Activated CD8-positive, alpha-beta memory T cell treated with anti-CD3 and anti-CD28 coated beads for 24 hours (primary cell): ENCODE measurements around the gene SSTR4.

ENCODE experiments used
- DNase-seq: peaks from one replicate; pipeline ENCODE4 v3.0.0-alpha.2; 2020

SSTR4 gene

GRCh38 chr20:23047001-23047737 lies 12.1 kb downstream of the SSTR4 start:
- no peak for DNase-seq

- no peak for DNase-seq
Observed at GRCh38 chr20:23047738-23048214, 12.7 kb downstream of the SSTR4 start.

- DNase-seq: no peak
Observed at GRCh38 chr20:23048283-23049200, 13.4 kb downstream of the SSTR4 start.

DNA sequence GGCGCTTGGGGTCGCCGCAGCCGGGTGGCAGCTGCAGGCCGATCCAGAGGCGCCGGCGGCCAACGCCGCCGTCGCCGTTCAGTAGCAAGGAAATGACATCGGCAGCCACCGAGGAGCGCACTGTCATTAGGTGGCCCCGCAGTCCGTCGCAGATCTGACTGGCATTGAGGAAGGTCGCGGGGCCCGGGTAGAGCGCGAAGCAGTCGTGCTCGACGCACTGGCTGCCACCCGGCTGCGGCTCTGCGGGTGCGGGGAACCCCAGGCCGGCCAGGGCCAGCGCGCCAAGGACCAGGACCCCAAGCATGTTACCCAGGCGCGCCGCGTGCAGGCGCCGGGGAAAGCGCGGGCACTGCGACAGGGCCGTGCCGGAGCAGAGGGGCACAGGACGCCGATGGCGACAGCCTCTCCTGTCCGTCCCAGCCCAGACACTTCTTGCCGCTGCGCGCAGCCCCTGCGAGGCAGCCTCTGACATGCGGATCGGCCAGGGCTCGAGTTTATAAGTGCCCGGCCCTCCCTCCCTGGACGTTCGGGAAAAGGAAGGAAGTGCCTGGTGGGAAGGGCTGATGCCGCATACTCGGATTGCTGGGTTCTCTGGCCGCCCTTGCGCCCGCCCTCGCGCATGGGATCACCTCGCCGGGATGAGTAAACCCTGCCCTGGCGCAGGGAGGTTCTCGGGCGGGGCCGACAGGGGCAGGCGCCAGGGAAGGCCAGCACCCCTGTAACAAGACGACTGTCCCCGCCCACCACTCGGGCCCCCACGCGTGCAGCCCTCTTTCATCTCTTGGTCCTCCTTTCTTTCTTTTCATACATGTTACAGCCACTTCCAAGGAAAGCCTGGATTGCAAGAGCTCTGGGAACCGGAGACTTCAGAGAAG lies 14.3 kb downstream of the SSTR4 start, which contains the start of gene THBD:
Gene THBD, minus strand, starts transcription at position 472 of the 875 bp plus-strand sequence. Its CDS starts 168 bp downstream, at position 304.
- no peak for DNase-seq

GRCh38 chr20:23050076-23050838 lies 15.1 kb downstream of the SSTR4 start:
- no peak for DNase-seq

DNA sequence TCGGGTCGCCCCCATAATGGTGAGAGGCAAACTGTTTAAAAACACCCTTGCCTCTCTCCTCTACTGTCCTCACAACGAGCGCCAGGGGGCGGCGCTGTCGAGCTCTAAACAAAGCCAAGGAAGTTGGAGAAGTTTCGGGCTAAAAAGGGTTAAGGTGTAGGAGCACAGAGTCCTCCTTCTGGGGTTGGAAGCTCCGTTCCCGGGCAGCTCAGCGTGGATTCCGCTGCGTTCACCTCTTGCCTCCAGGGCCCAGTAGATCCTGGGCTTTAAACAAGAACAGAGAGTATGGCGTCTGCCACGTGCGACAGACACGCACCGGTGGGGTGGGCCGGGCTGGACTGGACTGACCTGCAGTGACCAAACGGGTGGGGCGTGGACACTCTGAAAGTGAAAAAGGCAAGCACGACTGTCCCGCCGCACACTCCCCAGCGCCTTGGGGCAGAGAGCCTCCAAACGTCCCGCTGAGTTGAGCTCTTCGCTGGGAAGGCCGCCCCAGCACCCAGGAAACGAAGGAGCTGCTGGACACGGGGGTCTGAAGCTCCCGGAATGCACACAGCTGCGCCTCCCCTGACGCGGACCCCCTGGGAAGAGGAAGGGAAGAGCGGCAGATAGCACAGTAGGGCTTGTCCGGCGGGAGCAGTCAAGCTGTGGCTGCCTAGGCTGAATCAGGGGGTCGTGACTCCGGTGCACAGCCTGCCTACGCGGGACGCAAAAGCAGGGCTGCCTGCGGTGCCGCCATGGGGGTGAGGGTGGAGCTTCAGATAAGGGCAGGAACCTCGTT lies 15.9 kb downstream of the SSTR4 start:
- DNase-seq: no peak

GRCh38 chr20:23052904-23053303 lies 17.8 kb downstream of the SSTR4 start:
- no peak for DNase-seq

GRCh38 chr20:23058240-23058639 lies 23.1 kb downstream of the SSTR4 start:
- no peak for DNase-seq

- DNase-seq: no peak
Observed at GRCh38 chr20:23059001-23059400, 23.9 kb downstream of the SSTR4 start.

GRCh38 chr20:23059846-23060245 lies 24.7 kb downstream of the SSTR4 start:
- DNase-seq: no peak

DNA sequence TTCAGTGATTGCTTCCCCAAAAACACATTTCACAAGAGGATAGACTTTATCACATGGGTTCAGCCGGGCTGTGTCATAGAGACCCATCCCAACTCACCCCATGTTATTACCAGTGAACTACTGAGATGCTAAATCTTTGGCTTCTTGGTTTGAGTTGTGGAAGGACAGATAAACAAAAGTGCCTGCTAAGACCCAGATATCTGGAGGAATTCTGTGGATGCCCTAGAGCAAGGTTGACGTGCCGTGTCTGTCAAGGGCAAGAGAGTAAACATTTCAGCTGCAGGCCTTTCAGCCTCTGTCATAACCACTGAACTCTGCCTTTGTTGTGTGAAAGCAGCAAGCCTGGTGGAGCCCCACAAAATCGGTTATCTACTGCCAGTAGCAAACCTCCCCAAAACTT lies 25.5 kb downstream of the SSTR4 start:
- no peak for DNase-seq

- no peak for DNase-seq
Observed at GRCh38 chr20:23061262-23061661, 26.1 kb downstream of the SSTR4 start.

GRCh38 chr20:23061734-23062561 lies 26.8 kb downstream of the SSTR4 start:
- DNase-seq: no peak

GRCh38 chr20:23062632-23063031 lies 27.5 kb downstream of the SSTR4 start:
- DNase-seq: no peak

- DNase-seq: no peak
Observed at GRCh38 chr20:23063168-23063567, 28.1 kb downstream of the SSTR4 start.

GRCh38 chr20:23063581-23063980 lies 28.5 kb downstream of the SSTR4 start:
- no peak for DNase-seq

- no peak for DNase-seq
Observed at GRCh38 chr20:23065266-23066201, 30.4 kb downstream of the SSTR4 start.

DNA sequence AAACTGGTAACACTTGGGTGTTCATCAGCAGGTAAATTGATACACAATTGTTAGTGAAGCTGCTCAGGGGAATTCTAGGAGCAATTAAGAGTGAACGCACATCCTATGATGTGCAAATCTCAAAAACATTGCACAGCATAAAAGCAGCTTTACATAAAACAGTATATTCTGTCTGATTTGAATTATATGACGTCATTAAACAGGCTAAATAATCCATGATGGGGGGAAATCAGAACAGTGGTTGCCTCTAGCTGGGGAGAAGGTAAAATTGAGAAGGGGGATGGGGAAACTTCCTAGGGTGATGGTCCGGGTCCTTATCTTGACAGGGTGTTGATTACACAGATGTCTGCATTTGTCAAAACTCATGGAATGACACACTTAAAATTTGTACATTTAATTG lies 31.7 kb downstream of the SSTR4 start:
- no peak for DNase-seq

GRCh38 chr20:23068283-23068682 lies 33.2 kb downstream of the SSTR4 start:
- DNase-seq: no peak
